ENCODE results near the gene OR10AD1.
A peak's percentile ranks its signal among the peaks of the same experiment; 100 is the strongest.

GRCh38 chr12:48165089-48165981, 37.8 kb downstream of the OR10AD1 start:
- peak; percentile 72 for TF ChIP-seq CTCF (IDR thresholded peaks at IDR 0.05)
- TF ChIP-seq PRDM15 (CRISPR knock-in tag; IDR thresholded peaks at IDR 0.05): no peak
- no peak for TF ChIP-seq USF1 (CRISPR knock-in tag; IDR thresholded peaks at IDR 0.05)
- TF ChIP-seq SP1 (CRISPR knock-in tag; conservative IDR thresholded peaks at IDR 0.05): no peak
- TF ChIP-seq SMAD4 (CRISPR knock-in tag; IDR thresholded peaks at IDR 0.05): no peak
- TF ChIP-seq KAT7 (CRISPR knock-in tag; IDR thresholded peaks at IDR 0.05; ENCODE audit: borderline replicate concordance): no peak

All from WTC11 (cell line).